Esophagus muscularis mucosa (tissue), 3 donors: ENCODE results near the gene TGIF2.

Source experiments
- CTCF ChIP-seq, 3 experiments: fragments of 200-600 bp in 2 of 3; fragments of 450-650 bp in 1 of 3; sonication (generic) in 2 of 3; IDR thresholded peaks; one replicate each; pipeline ENCODE4 v1.5.1; 2017 to 2019; ENCODE audit warnings: antibody characterized with exemption in 3 of 3, mild to moderate bottlenecking in 2 of 3, moderate library complexity in 1 of 3
- EP300 ChIP-seq: sonication (generic); formaldehyde crosslinking; IDR thresholded peaks from one replicate; pipeline ENCODE4 v1.6.1; 2017; ENCODE audit warnings: antibody characterized with exemption

GRCh38 chr20:36538026-36538722 is 35.2 kb upstream of the TGIF2 start:
- TF ChIP-seq CTCF (IDR thresholded peaks at IDR 0.05) (peak in 1 of 3 experiments; percentile 26), EP300 (no peak)
